ENCODE results near the gene LECT2. TPM values are rescaled to one million over a fixed set of nuclear protein-coding genes. Genes with fewer than 3 reads are reported as not detected.

The LECT2 gene
- total RNA-seq, 4 donors from 2014 or later, result not detected

- 91% methylated on average over 6 of the region's 6 CpGs for WGBS
- Histone ChIP-seq H3K27me3 (no peaks in the 10 kb centered on the region), H3K4me1 (no peaks in the 10 kb centered on the region), H3K36me3 (no peaks in the 10 kb centered on the region), H3K9me3 (no peaks in the 10 kb centered on the region), H3K27ac (replicated peaks in 1 of 4) (no peak overlapping the region), H3K4me3 (no peak overlapping the region)
- intact Hi-C loops (cut with DNase I), result no loop called here
- DNase-seq (ENCODE audit: extremely low spot score), result no peak
- TF ChIP-seq EP300 (IDR thresholded peaks at IDR 0.05) (no peak), POLR2AphosphoS5 (IDR thresholded peaks at IDR 0.05) (no peak), CTCF (IDR thresholded peaks at IDR 0.05) (no peak), POLR2A (IDR thresholded peaks at IDR 0.05; ENCODE audit: low read depth) (no peak)
Observed at GRCh38 chr5:135951807-135952206, 3.0 kb downstream of the LECT2 start.

- no peak for DNase-seq (ENCODE audit: extremely low spot score)
- no peak overlapping the region for H3K27ac ChIP-seq (replicated peaks in 1 of 4)
- H3K4me1 ChIP-seq, result no peaks in the 10 kb centered on the region
- H3K27me3 ChIP-seq, result no peaks in the 10 kb centered on the region
- 86% methylated on average over 4 of the region's 4 CpGs for WGBS
- H3K36me3 ChIP-seq, result no peaks in the 10 kb centered on the region
- intact Hi-C loops (cut with DNase I), result no loop called here
- TF ChIP-seq CTCF (IDR thresholded peaks at IDR 0.05), result no peak
- no peak for TF ChIP-seq POLR2A (IDR thresholded peaks at IDR 0.05; ENCODE audit: low read depth)
- TF ChIP-seq EP300 (IDR thresholded peaks at IDR 0.05), result no peak
- no peak for TF ChIP-seq POLR2AphosphoS5 (IDR thresholded peaks at IDR 0.05)
- H3K9me3 ChIP-seq, result no peaks in the 10 kb centered on the region
- no peak overlapping the region for H3K4me3 ChIP-seq
Observed at GRCh38 chr5:135951257-135951656, 3.5 kb downstream of the LECT2 start.

GRCh38 chr5:135950611-135951010 is 4.2 kb downstream of the LECT2 start:
- 78% methylated on average over 3 of the region's 3 CpGs for WGBS

GRCh38 chr5:135944967-135945560 is 9.7 kb downstream of the LECT2 start:
- WGBS, result 0% methylated on average over 3 of the region's 3 CpGs
- no peak overlapping the region for H3K27ac ChIP-seq (replicated peaks in 1 of 4)
- peak; percentile 72 to 78 (median 76) for TF ChIP-seq CTCF (IDR thresholded peaks at IDR 0.05)
- no peak for TF ChIP-seq POLR2A (IDR thresholded peaks at IDR 0.05; ENCODE audit: low read depth)
- no peak for TF ChIP-seq POLR2AphosphoS5 (IDR thresholded peaks at IDR 0.05)
- no peak for TF ChIP-seq EP300 (IDR thresholded peaks at IDR 0.05)
- H3K27me3 ChIP-seq, result no peaks in the 10 kb centered on the region
- intact Hi-C loops (cut with DNase I), result loop anchor here (2.0 to 5.0 kb wide), 4 partner anchors 117 to 267 kb away; no protein-coding TSS in a partner anchor
- H3K4me3 ChIP-seq, result no peak overlapping the region
- peaks cover 0 to 6% (median 4%) of the 10 kb centered on the region in 4 donors for H3K4me1 ChIP-seq
- H3K9me3 ChIP-seq, result no peaks in the 10 kb centered on the region
- no peak for DNase-seq (ENCODE audit: extremely low spot score)
- H3K36me3 ChIP-seq, result no peaks in the 10 kb centered on the region

More at GRCh38 chr5:135950611-135951010, 4.2 kb downstream of the LECT2 start:
- TF ChIP-seq POLR2A (IDR thresholded peaks at IDR 0.05; ENCODE audit: low read depth), result no peak
- Histone ChIP-seq H3K9me3 (no peaks in the 10 kb centered on the region), H3K4me3 (no peak overlapping the region), H3K27ac (replicated peaks in 1 of 4) (no peak overlapping the region), H3K4me1 (no peaks in the 10 kb centered on the region), H3K36me3 (no peaks in the 10 kb centered on the region), H3K27me3 (no peaks in the 10 kb centered on the region)
- intact Hi-C loops (cut with DNase I), result no loop called here
- DNase-seq (ENCODE audit: extremely low spot score), result no peak

GRCh38 chr5:135944564-135944963 is 10.2 kb downstream of the LECT2 start:
- Histone ChIP-seq H3K9me3 (no peaks in the 10 kb centered on the region), H3K4me3 (no peak overlapping the region), H3K36me3 (no peaks in the 10 kb centered on the region), H3K27me3 (no peaks in the 10 kb centered on the region), H3K4me1 (peaks cover 0 to 6% (median 4%) of the 10 kb centered on the region in 4 donors), H3K27ac (replicated peaks in 1 of 4) (no peak overlapping the region)
- no peak for DNase-seq (ENCODE audit: extremely low spot score)
- intact Hi-C loops (cut with DNase I), result loop anchor here (2.0 to 5.0 kb wide), 2 partner anchors 138 to 228 kb away; no protein-coding TSS in a partner anchor
- TF ChIP-seq CTCF (IDR thresholded peaks at IDR 0.05), result no peak
- TF ChIP-seq POLR2AphosphoS5 (IDR thresholded peaks at IDR 0.05), result no peak
- no peak for TF ChIP-seq POLR2A (IDR thresholded peaks at IDR 0.05; ENCODE audit: low read depth)
- TF ChIP-seq EP300 (IDR thresholded peaks at IDR 0.05), result no peak
